RWPE2 (cell line): ENCODE measurements around the gene ANO9.
A peak's percentile ranks its signal among the peaks of the same experiment; 100 is the strongest.

Source experiments
- ATAC-seq: fragments of 200-7000 bp; cut with Tn5 transposase; 3 replicates; pipeline ENCODE4 v1.9.1; 2021; ENCODE audit warnings: low read depth
- DNase-seq: peaks from one replicate; pipeline ENCODE4 v3.0.0-alpha.2; 2020; ENCODE audit warnings: low spot score
- H3K27ac ChIP-seq: fragments of 450-650 bp; 2 replicates; pipeline ENCODE4 v1.5.1; 2017; ENCODE audit warnings: mild to moderate bottlenecking; ENCODE audit not compliant: poor library complexity, severe bottlenecking
- H3K27me3 ChIP-seq: fragments of 250-450 bp; sonication (Bioruptor Pico); 2 replicates; pipeline ENCODE4 v1.5.1; 2021; ENCODE audit warnings: mild to moderate bottlenecking, moderate library complexity; ENCODE audit not compliant: insufficient read depth, poor library complexity, severe bottlenecking
- H3K36me3 ChIP-seq: fragments of 250-450 bp; sonication (Bioruptor Pico); 2 replicates; pipeline ENCODE4 v1.5.1; 2020; ENCODE audit warnings: low read depth, mild to moderate bottlenecking, moderate library complexity
- H3K4me1 ChIP-seq: fragments of 250-450 bp; sonication (Bioruptor Pico); 2 replicates; pipeline ENCODE4 v1.5.1; 2021; ENCODE audit warnings: mild to moderate bottlenecking, moderate library complexity; ENCODE audit not compliant: insufficient read depth, poor library complexity, severe bottlenecking
- H3K4me3 ChIP-seq: fragments of 250-450 bp; sonication (Bioruptor Pico); 2 replicates; pipeline ENCODE4 v1.5.1; 2021; ENCODE audit warnings: mild to moderate bottlenecking, moderate library complexity; ENCODE audit not compliant: severe bottlenecking
- H3K9me3 ChIP-seq: fragments of 250-450 bp; sonication (Bioruptor Pico); 2 replicates; pipeline ENCODE4 v1.5.1; 2021; ENCODE audit warnings: mild to moderate bottlenecking, moderate library complexity; ENCODE audit not compliant: severe bottlenecking
- TF ChIP-seq, protein P1 (sequence below): fragments of 450-650 bp; IDR thresholded peaks from one replicate; pipeline ENCODE4 v1.5.1; 2017; ENCODE audit warnings: mild to moderate bottlenecking, moderate library complexity; ENCODE audit not compliant: poor library complexity, severe bottlenecking

ANO9 gene

DNA sequence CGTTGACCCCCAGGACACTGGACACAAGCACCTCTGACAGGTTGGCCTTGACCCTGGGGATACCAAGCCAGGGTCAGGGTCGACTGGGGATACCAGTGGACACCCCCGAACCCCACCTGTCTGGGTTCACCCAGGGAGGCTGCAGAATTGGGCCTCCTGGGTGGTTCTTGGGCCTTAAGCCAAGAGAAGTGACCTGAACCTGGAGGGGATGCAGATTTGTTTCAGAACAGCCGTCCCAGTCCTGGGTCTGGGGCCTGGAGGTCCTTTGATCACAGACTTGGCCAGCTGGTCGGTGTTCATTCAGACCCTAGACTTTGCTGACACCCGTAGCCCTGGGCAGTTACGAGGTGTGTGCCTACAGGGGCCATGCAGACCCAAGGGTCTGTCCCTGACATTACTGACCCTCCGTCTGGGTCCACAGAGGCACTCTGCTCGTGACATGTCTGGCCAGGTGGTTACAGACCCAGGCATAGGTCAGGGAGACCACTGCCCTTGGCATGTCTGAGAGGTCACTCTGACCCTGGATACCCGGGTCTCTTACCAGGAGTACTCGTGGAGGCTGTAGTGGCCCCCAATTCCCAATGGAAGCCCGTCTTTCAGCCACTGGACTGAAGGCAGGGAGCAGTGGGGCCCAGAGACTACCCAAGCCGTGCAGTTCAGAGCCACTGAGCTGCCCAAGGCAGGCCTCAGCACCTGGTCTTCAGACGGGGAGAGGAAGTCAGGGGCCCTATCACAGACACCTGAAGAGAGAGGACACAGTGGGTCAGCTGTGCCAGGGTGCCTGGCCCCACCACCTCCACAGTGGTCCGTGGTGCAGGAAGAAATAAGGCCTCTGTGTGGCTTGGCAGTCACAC lies 33.4 kb downstream of the ANO9 start:
- Histone ChIP-seq H3K4me1 (no peaks in the 10 kb centered on the region), H3K9me3 (no peaks in the 10 kb centered on the region), H3K4me3 (no peak overlapping the region), H3K27ac (no peak overlapping the region), H3K36me3 (peaks cover 18% of the 10 kb centered on the region), H3K27me3 (no peaks in the 10 kb centered on the region)
- TF ChIP-seq, protein P1, sequence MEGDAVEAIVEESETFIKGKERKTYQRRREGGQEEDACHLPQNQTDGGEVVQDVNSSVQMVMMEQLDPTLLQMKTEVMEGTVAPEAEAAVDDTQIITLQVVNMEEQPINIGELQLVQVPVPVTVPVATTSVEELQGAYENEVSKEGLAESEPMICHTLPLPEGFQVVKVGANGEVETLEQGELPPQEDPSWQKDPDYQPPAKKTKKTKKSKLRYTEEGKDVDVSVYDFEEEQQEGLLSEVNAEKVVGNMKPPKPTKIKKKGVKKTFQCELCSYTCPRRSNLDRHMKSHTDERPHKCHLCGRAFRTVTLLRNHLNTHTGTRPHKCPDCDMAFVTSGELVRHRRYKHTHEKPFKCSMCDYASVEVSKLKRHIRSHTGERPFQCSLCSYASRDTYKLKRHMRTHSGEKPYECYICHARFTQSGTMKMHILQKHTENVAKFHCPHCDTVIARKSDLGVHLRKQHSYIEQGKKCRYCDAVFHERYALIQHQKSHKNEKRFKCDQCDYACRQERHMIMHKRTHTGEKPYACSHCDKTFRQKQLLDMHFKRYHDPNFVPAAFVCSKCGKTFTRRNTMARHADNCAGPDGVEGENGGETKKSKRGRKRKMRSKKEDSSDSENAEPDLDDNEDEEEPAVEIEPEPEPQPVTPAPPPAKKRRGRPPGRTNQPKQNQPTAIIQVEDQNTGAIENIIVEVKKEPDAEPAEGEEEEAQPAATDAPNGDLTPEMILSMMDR = no peak
- ATAC-seq (no peak), DNase-seq (no peak)

DNA sequence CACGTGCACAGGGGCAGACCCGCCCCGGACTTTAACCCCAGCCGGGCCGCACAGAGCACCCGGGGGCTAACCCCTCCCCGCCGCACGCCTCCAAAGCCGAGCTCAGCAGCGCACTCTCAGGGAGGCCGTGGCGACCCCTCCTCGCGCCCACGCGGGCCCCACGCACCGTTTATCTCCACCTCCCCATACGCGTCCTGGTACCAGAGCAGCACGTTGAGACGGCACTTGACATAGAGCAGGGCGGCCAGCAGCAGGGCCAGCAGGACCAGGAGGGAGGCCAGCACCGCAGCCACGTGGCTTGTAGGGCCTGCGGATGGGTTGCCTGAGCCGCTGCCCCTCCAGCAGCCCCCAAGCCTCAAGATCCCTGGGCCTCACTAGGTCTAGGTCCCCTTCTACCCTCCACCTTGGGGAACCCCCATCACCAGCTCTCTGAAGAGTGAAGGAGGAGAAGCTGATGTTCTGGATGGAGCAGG lies 34.1 kb downstream of the ANO9 start:
- no peaks in the 10 kb centered on the region for H3K9me3 ChIP-seq
- TF ChIP-seq, protein P1 = no peak
- H3K4me1 ChIP-seq = no peaks in the 10 kb centered on the region
- DNase-seq (no peak), ATAC-seq (no peak; the same call in 2 of the 3 replicates)
- no peak overlapping the region for H3K4me3 ChIP-seq
- H3K36me3 ChIP-seq = peaks cover 23% of the 10 kb centered on the region
- H3K27me3 ChIP-seq = no peaks in the 10 kb centered on the region
- no peak overlapping the region for H3K27ac ChIP-seq

DNA sequence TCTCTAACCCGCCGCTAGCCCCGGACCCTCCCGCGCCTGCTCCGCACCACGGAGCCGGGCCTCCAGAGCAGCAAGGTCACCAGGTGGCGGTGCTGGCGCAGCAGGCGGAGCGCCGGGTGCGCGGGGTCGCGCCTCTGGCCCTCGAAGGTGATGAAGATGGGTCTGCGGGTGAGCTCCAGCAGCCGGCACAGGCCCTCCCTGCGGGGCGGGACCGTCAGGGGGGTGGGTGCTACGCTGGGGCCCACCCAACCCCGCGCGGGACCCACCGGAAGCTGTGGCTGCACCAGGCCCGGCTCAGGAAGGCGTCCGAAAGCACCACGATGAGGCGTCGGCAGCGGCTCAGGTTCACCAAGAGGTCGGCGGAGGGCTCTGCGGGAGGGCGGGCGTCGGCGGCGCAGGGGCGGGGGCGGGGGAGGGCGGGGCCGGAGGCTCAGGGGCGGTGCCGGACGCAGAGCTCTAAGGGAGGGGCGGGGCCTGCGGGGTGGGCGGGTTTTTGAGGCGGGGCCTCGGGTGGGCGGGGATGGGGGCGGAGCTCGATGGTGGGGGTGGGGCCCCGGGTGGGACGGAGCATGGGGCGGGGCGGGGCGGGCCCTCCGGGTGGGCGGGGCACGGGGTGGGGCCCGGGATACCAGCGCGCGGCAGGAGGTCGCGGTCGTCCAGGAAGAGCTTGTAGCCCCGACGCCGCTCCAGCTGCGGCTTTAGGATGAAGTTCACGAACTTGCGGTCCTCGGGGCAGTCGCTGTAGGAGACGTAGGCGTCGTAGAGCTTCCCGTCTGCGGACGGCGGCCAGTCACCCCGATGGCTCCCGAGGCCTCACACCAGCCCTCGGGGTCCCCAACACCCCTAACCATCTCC lies 34.8 kb downstream of the ANO9 start:
- H3K9me3 ChIP-seq = no peaks in the 10 kb centered on the region
- H3K4me3 ChIP-seq = peak overlapping the region; percentile 15
- H3K4me1 ChIP-seq = no peaks in the 10 kb centered on the region
- H3K27me3 ChIP-seq = no peaks in the 10 kb centered on the region
- peaks cover 23% of the 10 kb centered on the region for H3K36me3 ChIP-seq
- peak overlapping the region; percentile 35 for H3K27ac ChIP-seq
- TF ChIP-seq, protein P1 = no peak
- peak; percentile 65 for ATAC-seq
- DNase-seq = peak; percentile 92

DNA sequence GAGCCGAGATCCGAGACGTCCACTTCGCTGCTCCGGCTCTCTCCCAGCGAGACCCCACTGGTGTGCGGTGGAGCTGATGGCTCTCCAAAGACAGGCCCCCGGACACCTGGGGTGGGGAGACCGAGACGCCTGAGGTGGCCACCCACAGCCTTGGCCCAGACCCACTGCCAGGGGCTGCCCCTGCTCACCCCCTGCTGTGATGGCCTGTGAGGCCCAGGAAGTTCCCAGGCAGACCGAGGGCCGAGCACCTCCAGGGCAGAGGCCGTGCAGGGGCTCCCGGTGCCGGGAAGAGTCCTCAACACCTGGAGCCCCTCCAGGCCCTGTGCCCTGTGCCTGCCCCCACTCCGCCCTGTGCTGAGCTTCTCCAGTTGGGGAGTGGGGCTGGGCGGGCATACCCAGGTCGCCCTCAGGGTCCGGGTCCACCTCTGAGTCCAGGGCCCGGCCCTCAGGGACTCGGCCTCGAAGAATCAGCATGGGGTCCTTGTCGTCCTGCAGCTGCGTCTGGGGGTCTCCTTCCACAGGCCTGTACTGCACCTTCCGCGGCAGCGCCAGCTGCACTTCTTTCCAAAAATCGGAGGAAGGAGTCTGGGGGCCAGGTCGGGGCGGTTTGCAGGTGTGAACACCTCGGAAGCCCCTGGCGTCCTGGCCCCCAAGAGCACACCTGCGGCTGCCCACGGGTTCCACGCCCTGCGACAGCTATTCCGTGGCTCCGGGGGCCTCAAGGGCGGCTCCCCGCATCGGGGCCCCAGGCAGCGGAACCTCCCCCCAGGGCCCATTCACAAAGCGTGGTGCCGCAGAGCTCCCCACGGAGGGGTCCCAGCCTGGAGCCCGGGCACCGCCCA lies 35.6 kb downstream of the ANO9 start:
- Histone ChIP-seq H3K27me3 (no peaks in the 10 kb centered on the region), H3K27ac (peak overlapping the region; percentile 35), H3K9me3 (no peaks in the 10 kb centered on the region), H3K4me3 (no peak overlapping the region), H3K36me3 (peaks cover 23% of the 10 kb centered on the region), H3K4me1 (no peaks in the 10 kb centered on the region)
- TF ChIP-seq, protein P1 = no peak
- DNase-seq (no peak), ATAC-seq (0 out of 3 replicates have a peak, but pooled peaks have one; percentile 3)
